Stimulated activated CD8-positive, alpha-beta memory T cell treated with anti-CD3 and anti-CD28 coated beads, Interleukin-4, amount 100 ng/mL, for 48 hours (primary cell): ENCODE measurements around the gene ZNF483.
"Not testable (repeated sequence)": the region's sequence is repeated elsewhere in the genome, so short reads cannot be mapped to it uniquely, and the experiment has no call there.

Source experiments
- DNase-seq: peaks from one replicate; pipeline ENCODE4 v3.0.0-alpha.2; 2020

ZNF483 gene

DNA sequence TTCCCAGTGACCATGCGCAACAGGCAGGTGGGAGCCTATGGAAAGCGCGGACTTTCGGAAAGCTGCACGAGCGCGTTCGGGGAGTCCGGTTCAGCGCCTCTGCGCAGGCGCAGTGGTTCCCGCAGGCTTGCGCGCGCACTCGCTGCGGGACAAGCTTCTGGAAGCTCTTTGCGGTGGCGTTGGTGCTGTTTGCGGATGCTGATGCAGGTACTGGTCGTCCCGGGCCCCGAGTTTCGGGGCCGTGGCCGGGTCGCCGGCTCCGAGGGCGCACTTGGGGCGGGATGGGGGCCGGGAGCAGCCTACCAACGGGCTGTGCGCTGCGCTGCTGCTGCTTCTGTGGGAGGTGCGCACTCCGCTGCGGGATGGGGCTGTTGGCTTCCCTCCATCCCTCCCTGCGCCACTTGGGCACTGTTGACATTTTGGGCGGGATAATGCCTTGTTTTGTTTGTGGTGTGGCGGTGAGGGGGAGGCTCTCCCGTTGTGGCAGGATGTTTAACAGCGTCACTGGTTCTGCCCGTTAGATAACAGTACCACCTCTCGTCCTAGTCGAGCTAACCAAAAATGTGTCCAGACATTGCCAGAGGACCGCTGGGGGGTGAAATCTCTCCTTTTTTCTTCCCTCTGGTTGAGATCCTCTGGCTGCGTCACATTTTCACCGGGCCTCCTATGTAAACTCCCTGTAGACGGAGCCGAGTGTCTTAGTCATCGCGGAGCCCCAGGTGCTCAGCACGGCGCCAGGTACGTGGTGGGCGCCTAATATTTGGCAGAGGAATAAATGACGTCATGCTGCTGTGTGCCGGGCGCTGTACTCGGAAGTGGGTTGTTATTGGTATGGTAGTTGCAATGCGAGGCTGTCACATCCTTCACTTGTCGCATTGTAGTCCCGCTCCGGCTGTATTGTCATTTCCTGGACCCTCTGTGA lies at the start of gene ZNF483:
ZNF483 (plus strand) TSS at position 124 of the 922 bp plus-strand sequence. CDS start 2,217 bp downstream, outside the sequence.
- peak; percentile 79 for DNase-seq

DNA sequence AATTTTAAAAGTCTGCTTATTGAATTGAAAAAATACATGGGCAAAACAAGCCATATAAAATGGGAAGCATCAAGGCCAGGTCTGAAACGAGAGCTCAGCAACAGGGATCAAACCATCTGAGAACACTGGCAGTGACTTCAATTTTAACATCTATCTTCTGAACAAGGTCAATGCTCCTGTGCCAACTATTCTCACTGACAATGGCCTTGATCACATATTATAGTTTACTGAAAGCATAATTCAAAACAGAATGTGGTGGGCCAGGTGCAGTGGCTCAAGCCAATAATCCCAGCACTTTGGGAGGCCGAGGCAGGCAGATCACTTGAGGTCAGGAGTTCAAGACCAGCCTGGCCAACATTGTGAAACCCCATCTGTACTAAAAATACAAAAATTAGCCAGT lies 49.8 kb upstream of the ZNF483 start:
- DNase-seq: no peak

DNA sequence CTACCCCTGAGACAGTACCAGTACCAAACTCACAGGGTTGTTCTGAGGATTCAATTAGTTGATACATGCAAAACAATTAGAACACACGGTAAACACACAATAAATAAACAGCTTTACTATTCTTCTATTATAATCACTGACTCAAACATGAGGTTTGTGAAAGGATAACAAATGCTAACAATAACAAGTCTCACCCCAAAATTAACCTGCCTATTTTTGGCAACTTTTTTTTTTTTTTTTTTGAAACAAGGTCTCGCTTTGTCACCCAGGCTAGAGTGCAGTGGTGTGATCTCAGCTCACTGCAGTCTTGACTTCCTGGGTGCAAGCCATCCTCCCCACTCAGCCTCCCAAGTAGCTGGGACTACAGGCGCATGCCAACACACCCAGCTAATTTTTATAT lies 47.3 kb upstream of the ZNF483 start:
- no peak for DNase-seq

DNA sequence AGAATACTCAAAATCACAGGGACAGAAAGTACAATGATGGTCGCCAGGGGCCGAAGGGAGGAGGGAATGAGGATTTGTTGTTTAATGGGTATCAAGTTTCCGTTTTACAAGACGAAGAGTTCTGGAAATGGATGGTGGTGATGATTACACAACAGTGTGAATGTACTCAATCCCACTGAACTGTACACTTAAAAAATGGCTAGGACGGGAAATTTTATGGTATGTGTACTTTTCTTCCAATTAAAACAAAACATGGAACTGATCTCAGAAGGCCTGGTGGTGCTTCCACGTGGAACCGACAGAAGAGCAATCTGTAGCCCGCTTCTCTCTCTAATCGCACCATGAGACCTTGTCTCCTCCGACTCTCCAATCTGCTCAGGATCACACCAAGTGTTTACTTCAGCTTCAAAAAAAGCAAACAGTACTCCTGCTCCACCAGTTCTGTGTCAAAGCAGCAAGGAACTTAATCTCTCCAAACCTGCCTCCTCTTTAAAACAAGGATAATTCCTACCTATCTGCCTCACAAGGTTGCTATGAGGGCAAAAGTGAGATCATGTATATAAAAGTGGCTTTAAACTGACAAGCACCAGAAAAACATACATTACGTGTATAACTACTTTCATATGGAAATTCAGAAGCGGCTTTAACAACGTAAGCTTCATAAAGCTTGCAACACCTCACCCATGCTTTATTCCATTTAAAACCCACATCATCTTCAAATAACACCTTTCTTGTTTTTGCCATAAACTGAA lies 42.9 kb upstream of the ZNF483 start:
- no peak for DNase-seq

DNA sequence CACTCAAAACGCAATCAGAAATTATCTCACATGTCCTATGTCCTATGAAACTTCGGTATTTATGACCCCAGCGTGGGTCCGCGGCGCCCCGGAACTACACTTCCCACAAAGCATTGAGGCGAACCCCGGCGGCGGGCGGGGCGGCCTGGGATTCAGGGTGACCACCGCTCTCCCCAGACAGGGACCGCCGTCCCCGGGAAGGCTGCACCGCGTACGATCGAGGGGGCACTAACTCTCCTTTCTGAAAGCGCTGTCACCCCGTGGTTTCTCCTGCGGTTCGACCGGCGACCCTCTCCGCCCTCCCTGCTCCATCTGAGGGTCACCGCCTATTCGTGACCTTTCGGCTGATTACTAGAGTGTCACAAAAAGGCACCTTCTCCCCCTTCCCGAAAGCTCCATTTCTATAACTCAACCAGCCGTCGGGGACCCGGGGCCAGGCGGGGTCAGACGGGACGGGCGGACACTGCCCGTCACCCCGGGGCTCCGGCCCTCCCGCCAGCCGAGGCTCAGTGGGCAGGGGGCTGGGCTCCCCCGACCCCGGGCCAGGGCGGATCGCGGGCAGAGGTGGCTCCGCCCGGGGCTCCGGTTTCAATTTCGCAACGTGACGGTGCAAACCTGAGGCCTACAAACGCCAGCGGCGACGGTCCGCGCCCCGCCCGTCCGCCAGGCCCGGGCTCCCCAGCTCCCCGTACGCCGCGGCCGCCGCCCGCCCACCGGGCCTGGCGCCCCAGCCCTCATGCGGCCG lies 42.1 kb upstream of the ZNF483 start:
- peak; percentile 74 for DNase-seq

DNA sequence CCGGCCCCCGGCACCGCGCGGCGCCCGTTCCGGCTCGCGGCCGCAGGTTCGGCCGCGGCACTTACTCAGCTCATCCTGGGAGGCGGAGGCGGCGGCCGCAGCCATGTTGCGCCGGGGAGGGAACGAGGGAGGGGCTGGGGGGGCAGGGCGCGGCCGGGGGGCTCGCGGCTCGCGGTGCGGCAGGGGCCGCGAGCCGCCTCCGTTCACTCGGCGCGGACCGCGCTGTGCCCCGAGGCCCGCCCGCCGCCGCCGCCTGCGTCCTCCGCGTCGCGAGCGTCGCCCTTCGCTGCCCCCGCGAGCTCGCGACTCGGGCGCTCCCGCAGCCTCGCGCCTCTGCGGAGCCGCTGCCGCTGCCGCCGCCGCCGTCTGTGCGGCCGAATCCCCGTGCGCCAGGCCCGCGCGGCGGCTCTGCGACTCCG lies 41.5 kb upstream of the ZNF483 start:
- DNase-seq: peak; percentile 59

DNA sequence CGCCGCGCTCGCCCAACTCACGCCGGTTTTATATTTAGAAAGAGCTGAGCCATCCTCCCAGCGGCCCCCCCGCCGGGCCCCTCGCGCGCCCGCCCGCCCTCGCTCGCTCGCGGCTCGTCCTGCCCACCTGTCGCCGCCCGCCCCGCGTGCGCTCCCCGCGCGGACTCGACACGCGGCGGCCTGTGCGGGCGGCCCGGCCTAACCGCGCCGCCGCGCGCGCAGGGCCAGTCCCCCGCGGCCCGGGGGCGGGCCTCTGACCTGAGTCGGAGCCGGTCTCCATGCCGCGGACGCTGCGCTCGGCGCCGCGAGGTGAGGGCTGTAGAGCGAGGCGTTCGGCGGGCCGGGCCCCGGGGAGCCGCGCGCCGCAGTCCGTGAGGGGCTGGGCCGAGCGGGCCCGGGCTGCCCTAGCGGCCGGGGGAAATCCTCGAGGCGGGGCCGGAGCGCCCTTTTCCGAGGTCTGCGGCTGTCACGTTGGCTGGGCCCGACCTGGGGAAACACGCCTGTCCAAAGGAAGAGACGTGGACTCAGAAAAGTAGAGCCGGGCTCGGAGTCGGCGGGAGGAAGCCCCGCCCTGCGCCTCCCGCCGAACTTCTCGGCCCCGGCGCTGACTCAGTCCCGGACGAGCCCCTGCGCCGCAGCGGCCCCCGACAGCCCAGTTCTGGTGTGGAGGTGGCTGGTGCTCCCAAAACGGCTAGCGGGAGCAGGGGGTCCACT lies 41.0 kb upstream of the ZNF483 start, which contains the start of gene ECPAS:
ECPAS (minus strand) TSS at position 526 of the 714 bp plus-strand sequence. CDS start 11,465 bp downstream, outside the sequence.
- DNase-seq: peak; percentile 81

DNA sequence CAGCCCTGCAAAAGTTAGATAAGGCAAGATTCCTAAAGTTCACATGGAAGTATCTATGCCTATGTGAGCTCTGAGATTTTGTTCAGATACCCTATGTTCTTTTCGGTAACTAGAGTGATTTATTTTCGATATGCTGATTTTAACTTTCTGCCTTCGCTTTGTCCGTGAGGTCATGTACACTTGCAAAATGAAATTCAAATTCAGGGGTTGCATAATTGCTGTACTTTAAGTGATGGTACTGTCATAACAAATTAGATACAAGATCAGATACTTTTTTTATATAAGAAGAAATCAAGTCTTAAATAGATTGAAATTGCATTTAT lies 40.4 kb upstream of the ZNF483 start:
- no peak for DNase-seq

DNA sequence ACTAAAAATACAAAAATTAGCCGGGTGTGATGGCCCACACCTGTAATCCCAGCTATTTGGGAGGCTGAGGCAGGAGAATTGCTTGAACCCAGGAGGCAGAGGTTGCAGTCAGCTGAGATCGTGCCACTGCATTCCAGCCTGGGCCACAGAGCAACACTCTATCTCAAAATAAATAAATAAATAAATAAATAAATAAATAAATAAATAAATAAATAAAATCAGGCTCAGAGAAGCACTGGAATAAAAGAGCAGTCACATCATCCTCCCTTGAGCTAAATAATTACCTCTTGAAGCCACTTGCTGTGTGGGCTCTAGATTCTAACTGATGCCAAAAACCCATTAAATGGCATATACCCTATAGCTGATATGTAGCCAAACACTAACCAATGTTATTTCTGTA lies 27.8 kb upstream of the ZNF483 start:
- DNase-seq: not testable (repeated sequence)

DNA sequence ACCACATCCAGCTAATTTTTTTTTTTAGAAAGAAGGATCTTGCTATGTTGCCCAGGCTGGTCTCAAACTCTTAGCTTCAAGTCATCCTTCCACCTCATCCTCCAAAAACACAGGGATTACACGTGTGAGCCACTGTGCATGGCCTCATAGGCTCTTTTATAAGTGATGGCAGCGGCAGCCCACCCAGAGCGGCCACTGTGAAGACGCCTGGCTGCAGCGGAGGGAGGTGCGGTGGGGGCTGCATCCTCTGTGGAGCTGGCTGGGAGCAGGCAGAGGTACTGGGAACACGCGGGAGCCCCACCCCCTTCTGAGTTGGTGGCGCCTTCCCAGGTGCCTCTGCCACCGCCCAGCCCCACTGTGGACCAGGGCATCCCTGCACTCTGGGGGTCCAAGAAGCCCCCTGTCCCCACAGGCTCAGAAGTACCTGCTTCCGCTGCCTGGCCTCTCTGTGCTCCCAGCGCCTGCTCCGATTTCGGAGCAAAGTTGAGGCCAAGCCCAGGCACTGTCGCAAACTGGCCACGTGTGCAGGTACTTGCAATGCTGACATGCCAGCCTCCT lies 23.9 kb upstream of the ZNF483 start:
- no peak for DNase-seq

DNA sequence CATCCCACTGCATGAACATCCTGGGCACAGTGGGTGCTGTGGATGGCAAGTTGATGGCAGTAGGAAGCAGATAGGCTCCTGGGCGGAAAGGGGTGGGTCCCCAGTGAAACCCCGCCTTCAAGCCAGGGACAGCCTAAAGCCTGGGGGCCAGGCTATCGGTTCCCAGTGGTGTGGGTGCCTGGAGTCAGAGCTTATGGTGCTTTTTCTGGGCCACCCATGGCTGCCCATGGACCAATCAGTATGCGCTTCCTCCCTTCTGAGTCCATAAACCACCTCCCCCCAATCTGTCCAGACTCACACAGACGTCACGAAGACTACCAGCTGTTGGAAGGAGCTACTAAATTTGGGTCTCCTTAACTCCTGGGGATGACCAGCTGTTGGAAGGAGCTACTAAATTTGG lies 23.3 kb upstream of the ZNF483 start:
- no peak for DNase-seq

DNA sequence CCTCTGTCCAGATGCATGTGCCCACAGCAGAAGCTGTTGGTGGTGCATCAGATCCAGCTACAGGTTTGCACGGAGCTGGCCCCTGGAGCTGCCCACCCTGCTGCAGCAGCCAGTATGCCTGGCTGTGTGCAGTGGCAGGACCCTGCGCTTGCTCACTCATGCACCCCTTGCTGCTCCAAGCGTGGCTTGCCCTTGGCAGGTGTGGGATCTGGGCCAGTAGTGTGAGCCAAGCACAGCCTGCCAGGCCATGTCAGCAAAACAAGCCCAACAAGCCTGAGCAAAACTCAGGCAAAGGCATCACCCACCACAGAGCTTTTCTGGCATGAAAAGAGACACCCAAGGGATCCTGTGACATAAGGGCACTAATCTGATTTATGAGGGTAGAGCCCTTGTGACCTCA lies 22.5 kb upstream of the ZNF483 start:
- DNase-seq: no peak

DNA sequence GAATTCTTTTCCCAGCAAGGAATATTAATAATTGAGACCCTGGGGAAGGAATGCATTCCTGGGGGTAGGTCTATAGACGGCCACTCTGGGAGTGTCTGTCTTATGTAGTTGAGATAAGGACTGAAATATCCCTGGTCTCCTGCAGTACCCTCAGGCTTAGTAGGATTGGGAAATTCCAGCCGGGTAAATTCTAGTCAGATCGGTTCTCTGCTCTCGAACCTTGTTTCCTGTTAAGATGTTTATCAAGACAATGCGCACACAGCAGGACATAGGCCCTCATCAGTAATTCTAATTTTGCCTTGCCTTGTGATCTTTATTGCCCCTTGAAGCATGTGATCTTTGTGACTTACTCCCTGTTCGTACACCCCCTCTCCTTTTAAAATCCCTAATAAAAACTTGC lies 13.4 kb upstream of the ZNF483 start:
- not testable (repeated sequence) for DNase-seq

DNA sequence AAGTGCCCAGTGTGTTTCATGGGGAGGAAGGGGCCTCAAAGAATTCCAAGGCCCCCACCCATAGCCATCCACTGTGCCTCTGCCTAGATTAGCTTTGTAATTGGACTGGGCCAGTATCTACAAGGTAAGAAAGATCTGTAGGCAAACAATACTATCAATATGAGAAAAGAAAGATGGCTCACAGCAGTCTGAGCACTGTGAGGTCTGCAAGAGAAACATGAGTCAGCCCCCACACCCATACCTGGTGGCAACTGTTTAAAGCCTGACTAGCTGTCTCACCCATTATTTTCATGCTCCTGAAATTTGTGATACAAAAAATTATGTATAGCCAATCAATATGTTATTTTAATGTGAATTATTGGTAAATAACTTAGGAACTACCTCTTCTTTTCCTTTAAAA lies 10.0 kb upstream of the ZNF483 start:
- no peak for DNase-seq

DNA sequence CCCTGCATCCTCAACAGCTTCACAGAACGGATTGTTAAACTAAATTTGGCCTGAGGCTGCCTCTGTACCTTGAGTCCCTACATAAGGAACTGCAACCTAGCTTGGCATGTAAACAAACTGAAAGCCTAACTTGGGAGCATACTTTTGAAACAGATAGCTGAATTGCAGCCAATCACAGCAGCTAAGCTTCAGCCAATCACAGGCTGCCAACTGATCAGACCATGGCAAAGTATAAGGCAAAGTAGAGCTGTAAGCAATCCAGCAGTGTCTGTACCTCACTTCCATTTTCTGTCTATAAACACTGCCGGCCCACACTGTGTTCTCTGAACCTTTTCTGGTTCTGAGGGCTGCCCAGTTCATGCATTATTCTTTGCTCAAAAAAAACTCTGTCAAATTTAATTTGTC lies 8.9 kb upstream of the ZNF483 start:
- DNase-seq: no peak

DNA sequence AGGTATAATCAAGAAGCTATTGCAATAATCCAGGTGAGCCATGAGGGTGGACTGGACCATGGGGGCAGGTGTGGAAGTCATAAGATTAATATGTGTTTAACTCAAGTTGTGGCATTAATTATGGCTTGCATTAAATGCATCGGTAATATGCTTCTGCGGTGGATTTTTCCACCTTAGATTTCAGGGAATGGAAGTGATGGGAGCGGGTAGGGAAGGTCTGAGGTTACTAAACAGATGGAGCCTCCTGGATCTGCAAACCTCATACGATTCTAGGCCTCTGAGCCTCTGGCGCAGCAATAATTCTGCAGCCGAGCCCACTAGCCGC lies 286 bp upstream of the ZNF483 start:
- DNase-seq: no peak

DNA sequence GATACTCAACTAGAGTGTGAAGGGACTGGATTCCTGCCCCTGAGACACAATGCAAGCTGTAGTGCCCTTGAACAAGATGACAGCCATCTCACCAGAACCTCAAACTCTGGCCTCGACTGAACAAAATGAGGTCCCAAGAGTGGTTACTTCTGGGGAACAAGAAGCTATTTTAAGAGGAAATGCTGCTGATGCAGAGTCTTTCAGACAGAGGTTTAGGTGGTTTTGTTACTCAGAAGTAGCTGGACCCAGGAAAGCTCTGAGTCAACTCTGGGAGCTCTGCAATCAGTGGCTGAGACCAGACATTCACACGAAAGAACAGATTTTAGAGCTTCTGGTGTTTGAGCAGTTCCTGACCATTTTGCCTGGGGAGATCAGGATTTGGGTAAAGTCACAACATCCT lies 2.4 kb downstream of the ZNF483 start:
- peak; percentile 28 for DNase-seq

DNA sequence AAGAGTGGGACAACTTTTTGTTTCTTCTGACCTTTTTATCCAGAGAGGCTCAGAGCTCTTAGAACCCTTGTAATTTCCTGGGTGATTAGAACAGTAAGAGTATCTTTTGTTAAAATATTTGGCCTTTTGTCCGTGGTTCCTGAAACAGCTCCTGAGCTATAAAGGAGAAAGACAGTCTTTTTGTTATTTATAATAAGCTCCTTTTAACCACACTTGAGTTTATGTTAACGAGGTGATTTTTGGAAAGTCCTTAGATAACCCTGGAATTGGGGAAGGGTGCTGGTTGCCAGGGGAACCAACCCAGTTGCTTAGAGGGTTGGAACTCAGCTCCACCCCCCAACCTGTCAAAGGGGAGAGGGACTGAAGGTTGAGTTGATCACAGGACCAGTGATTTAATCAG lies 4.8 kb downstream of the ZNF483 start:
- no peak for DNase-seq

DNA sequence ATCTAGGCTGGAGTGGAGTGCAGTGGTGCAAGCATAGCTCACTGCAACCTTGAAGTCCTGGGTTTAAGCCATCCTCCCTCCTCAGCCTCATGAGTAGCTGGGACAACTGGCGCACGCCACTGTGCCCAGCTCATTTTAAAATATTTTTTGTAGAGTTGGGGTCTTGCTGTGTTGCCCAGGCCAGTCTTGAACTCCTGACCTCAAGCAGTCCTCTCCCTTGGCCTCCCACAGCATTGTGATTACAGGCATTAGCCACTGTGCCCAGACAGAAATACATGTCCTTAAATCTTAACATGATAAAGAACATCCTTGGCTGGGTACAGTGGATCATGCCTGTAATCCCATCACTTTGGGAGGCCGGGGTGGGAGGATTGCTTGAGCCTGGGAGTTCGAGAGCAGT lies 6.7 kb downstream of the ZNF483 start:
- DNase-seq: no peak

DNA sequence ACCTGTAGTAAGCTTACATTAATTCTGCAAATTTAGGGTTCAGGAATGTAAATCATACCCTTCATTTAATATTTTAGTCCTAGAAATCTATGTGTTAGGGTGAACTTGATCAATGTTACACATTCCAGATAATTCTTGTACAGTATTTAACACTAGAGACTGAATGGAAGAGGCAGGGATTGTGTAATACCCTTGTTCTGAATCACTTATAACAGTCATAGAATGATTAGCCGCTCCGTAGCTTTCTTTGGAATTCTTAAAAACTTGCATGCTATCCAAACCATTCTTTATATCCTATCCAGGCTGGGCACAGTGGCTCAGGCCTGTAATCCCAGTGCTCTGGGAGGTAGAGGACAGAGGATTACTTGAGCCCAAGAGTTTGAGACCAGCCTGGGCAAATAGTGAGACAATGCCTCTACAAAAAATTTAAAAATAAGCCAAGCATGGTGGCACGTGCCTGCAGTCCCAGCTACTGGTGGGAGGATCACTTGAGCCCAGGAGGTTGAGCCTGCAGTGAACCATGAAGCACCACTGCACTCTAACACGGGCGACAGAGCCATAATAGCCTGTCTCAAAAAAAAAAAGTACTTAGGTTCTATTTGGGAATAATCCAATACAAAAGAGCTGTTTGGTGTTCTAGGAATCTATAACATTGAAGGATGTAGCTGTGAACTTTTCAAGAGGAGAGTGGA lies 8.3 kb downstream of the ZNF483 start:
- DNase-seq: no peak

DNA sequence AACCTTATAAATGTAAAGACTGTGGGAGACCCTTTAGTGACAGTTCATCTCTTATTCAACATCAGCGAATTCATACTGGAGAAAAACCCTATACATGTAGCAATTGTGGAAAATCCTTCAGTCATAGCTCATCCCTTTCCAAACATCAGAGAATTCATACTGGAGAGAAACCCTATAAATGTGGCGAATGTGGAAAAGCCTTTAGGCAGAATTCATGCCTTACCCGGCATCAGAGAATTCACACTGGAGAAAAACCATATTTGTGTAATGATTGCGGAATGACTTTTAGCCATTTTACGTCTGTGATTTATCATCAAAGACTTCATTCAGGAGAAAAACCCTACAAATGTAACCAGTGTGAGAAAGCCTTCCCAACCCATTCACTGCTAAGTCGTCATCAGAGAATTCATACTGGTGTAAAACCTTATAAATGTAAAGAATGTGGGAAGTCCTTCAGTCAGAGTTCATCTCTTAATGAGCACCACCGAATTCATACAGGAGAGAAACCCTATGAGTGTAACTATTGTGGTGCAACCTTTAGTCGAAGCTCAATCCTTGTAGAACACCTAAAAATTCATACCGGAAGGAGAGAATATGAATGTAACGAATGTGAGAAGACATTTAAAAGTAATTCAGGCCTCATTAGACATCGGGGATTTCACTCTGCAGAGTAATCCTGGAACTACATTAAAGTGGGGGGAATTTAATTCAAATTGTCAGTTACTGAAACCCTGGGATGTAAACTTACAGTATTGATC lies 17.7 kb downstream of the ZNF483 start:
- no peak for DNase-seq
